Muscle of leg (tissue), 16 donors: ENCODE data around the gene TANGO2. TPM values are rescaled to one million over a fixed set of nuclear protein-coding genes. Genes with fewer than 3 reads are reported as not detected.

Experiments used
- DNase-seq: peaks from one replicate; pipeline ENCODE4 v3.0.0; 2013
- H3K27ac ChIP-seq: one replicate; pipeline ENCODE4 v1.5.1; 2013; ENCODE audit warnings: mild to moderate bottlenecking, low read length, control low read depth
- H3K27me3 ChIP-seq: one replicate; pipeline ENCODE4 v1.6.1; 2013; ENCODE audit warnings: low read length; ENCODE audit not compliant: control insufficient read depth, insufficient read depth
- H3K36me3 ChIP-seq: one replicate; pipeline ENCODE4 v1.6.1; 2013; ENCODE audit warnings: low read length; ENCODE audit not compliant: control insufficient read depth, insufficient read depth
- H3K4me1 ChIP-seq: one replicate; pipeline ENCODE4 v1.6.1; 2013; ENCODE audit warnings: low read length; ENCODE audit not compliant: control insufficient read depth, insufficient read depth
- H3K4me3 ChIP-seq: one replicate; pipeline ENCODE4 v1.5.1; 2013; ENCODE audit warnings: low read length, control low read depth
- H3K9me3 ChIP-seq: replicated peaks from 2 replicates; pipeline ENCODE4 v1.6.1; 2013; ENCODE audit warnings: low read depth, low read length; ENCODE audit not compliant: control insufficient read depth
- WGBS: methylation state at CpG from one replicate; pipeline ENCODE4 v1.1.5; 2013; ENCODE audit warnings: missing lambda C conversion rate; ENCODE audit not compliant: insufficient coverage; 5-methylcytosine and 5-hydroxymethylcytosine counted together
- long read RNA-seq, 11 donors: transcript quantifications; one replicate each; lab custom pipeline, GENCODE V29; 2026
- polyA plus RNA-seq, 8 donors: library from polyadenylated mRNA; unstranded; fragments of 120-200 nt; gene quantifications; one replicate each; pipeline versions ENCODE4 v1.2.1 to v1.2.3, GENCODE V29; 2013; ENCODE audit warnings: inconsistent platforms in 1 of 8, low replicate concordance in 1 of 8; ENCODE audit not compliant: insufficient read length in 8 of 8, insufficient read depth in 1 of 8
- total RNA-seq: library from RNA; stranded (reverse); fragments of 120-200 nt; gene quantifications from one replicate; pipeline ENCODE4 v1.2.4, GENCODE V29; 2013

The TANGO2 gene, protein sequence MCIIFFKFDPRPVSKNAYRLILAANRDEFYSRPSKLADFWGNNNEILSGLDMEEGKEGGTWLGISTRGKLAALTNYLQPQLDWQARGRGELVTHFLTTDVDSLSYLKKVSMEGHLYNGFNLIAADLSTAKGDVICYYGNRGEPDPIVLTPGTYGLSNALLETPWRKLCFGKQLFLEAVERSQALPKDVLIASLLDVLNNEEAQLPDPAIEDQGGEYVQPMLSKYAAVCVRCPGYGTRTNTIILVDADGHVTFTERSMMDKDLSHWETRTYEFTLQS
- 10.9 TPM for total RNA-seq
- polyA plus RNA-seq = 10 to 100 TPM in 3 of 8 donors, 1 to 10 TPM in 5; 7.7 to 11.6 (median 9.0) TPM
- long read RNA-seq, donor 1, partial matches to known transcripts = 0 of 1 reads
- long read RNA-seq, donor 1, other reads (novel, unspliced or antisense) = 0 of 1 reads
- long read RNA-seq, donor 2 = 0 reads
- long read RNA-seq, donor 3 = 0 reads
- long read RNA-seq, donor 4 = 0 reads
- long read RNA-seq, donor 5, partial matches to known transcripts = 0 of 1 reads
- long read RNA-seq, donor 5, other reads (novel, unspliced or antisense) = 0 of 1 reads
- long read RNA-seq, donor 6 = 0 reads
- long read RNA-seq, donor 7, partial matches to known transcripts = 0 of 1 reads
- long read RNA-seq, donor 7, other reads (novel, unspliced or antisense) = 0 of 1 reads
- long read RNA-seq, donor 8, partial matches to known transcripts = 0 of 2 reads
- long read RNA-seq, donor 8, other reads (novel, unspliced or antisense) = 0 of 2 reads
- long read RNA-seq, donor 9 = 0 reads
- long read RNA-seq, donor 10, partial matches to known transcripts = 0 of 2 reads
- long read RNA-seq, donor 10, other reads (novel, unspliced or antisense) = 0 of 2 reads
- long read RNA-seq, donor 11, partial matches to known transcripts = 0 of 2 reads
- long read RNA-seq, donor 11, other reads (novel, unspliced or antisense) = 0 of 2 reads

DNA sequence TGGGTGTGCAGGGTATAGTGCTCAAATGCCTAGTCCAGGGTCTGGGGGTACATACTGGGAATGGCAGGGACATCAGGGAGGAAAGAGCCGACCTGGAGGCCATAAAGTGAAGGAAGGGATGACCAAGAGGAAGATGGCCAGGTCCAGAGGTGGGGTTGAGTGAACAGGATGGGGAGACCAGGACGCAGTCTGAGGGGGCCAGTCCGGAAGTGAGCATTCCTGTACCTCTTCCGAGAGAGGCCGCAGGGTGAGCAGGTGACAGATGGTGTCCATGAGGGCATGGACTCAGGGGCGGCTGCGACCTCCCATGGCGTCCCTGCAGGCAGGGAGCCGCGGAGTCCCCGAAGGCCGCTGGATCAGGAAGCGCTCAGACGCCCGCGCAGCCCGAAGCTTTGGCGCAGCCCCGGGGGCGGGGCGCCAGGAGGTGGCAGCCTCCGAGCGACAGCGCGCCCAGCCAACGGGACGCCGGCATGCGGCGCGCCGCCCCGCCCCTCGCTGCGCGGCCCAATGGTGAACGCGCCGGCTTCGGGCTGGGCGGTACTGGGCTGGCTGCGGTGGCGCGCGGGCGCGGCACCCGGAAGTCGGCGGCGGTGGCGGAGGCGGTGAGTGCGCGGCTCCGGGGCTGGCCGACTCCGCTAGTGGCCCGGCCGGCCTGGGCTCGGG lies at the start of gene TANGO2:
TSS of gene TANGO2 (plus strand) at position 578 of the 663 bp plus-strand sequence. CDS start 15,689 bp downstream, outside the sequence.
- Histone ChIP-seq H3K4me1 (peaks cover 30% of the 10 kb centered on the region), H3K4me3 (peak within 1 kb of the TSS; percentile 85), H3K9me3 (no peaks in the 10 kb centered on the region), H3K27me3 (peaks cover 27% of the 10 kb centered on the region), H3K36me3 (no peaks in the 10 kb centered on the region), H3K27ac (peak within 1 kb of the TSS; percentile 16)
- DNase-seq = peak; percentile 96
- under 1% methylated on average over 58 of the region's 61 CpGs for WGBS

DNA sequence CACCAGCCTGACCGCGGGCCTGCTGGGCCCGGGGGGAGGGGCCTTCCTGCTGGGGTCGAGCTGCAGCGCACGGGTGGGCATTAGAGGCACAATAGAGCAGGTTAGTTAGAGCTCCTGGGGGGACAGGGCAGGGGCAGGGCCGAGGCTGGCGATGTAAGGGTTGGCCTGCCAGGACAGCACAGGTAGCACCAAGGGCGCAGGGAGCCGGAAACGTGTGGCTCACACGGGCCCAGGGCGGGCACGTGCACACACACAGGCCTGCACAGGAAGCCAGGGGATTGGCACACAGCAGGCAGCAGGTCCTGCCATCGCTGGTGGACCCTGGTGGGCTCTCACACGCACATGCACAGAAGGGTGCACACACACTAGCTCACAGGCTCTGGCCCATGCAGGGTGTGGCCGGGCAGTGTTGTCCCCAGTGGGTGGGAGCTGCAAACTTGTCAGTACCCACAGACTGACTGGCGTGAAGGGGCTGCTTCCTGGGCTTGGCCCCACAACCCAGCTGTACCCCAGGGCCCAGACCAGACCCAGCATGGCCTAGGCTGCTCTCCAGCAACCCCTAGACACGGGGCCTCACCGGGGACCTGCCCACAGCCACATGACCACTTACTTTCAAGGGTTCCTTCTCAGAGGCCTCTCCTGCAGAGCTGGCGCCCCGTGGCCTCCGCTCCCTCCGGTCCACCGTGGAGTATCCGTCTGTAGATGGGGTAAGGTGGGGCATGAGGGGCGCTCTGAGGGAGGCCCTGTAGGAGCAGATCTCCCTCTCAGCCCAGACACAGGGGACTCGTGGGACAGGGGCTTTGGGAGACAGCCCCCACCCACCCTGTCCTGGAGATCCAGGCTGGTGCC lies 49.4 kb upstream of the TANGO2 start:
- peaks cover 94% of the 10 kb centered on the region for H3K36me3 ChIP-seq
- H3K27ac ChIP-seq = peak overlapping the region; percentile 29
- H3K27me3 ChIP-seq = no peaks in the 10 kb centered on the region
- WGBS = 79% methylated on average over 19 of the region's 28 CpGs
- H3K4me1 ChIP-seq = peaks cover 58% of the 10 kb centered on the region
- DNase-seq = no peak
- H3K4me3 ChIP-seq = no peak overlapping the region
- H3K9me3 ChIP-seq = no peaks in the 10 kb centered on the region

DNA sequence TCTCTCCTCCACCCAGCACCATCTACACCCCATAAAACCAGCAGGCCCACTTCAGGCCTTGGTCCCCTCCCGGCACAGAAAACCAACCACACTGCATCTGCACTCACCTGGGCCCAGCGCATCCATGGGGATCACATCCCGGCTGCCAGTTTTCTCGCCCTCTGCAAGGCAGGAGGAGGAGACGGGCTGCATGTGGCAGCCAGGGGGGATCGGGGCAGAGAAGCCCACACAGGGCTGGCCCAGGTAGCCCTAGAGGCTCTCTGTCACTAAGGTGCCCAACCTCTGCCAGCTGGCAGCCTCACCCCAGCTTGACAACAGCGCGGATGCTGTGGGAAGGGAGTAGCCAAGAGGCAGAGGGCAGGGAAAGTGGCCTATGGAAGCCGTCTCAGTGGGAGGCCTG lies 48.7 kb upstream of the TANGO2 start:
- no peak for DNase-seq
- Histone ChIP-seq H3K4me3 (no peak overlapping the region), H3K9me3 (no peaks in the 10 kb centered on the region), H3K27ac (no peak overlapping the region), H3K36me3 (peaks cover 94% of the 10 kb centered on the region), H3K27me3 (no peaks in the 10 kb centered on the region), H3K4me1 (peaks cover 51% of the 10 kb centered on the region)
- WGBS = 91% methylated on average over 5 of the region's 9 CpGs

DNA sequence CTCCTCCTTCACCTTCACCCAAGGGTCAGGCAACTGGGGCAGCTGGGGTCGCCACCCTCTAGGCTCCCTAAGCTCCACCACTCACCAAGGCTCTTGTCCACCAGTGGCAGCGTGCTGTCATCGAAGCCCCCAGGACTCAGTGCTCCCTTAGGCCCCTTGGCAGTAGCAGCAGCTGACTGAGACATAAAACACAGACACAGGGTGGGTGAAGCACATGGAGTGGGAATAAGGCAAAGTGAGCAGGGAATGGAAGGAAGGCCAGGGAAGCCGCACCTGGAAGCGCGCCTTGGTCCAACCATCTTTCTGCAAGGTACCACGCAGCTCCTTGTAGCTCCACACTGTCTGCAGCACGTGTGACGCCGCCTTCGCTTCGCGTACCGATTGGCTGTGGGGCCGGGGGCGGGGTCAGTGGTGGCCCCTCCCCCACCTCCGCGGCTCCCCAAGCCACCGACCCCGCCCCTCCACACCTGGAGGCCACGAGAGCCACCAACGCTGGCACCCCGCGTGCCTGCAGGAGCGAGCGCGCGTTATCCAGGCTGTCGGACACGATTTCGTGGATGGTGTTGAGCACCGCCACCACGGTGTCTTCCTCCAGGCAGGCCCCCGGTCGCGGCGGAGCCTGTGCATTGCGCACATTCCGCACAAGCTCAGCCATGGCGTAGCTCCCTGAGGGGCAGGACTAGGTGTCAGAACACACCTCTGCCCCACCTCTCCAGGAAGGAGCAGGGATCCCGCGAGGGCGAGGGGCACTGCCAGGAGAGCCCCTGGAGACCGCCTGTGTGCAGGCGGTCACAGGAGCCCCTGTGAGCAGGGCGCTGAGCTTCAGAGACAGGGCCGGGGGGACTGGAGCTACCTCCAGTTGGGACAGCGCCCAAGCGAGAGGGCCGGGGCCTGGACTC lies 48.0 kb upstream of the TANGO2 start:
- Histone ChIP-seq H3K9me3 (no peaks in the 10 kb centered on the region), H3K4me3 (no peak overlapping the region), H3K36me3 (peaks cover 94% of the 10 kb centered on the region), H3K27me3 (no peaks in the 10 kb centered on the region), H3K27ac (peak overlapping the region; percentile 20), H3K4me1 (peaks cover 44% of the 10 kb centered on the region)
- 87% methylated on average over 45 of the region's 50 CpGs for WGBS
- no peak for DNase-seq

DNA sequence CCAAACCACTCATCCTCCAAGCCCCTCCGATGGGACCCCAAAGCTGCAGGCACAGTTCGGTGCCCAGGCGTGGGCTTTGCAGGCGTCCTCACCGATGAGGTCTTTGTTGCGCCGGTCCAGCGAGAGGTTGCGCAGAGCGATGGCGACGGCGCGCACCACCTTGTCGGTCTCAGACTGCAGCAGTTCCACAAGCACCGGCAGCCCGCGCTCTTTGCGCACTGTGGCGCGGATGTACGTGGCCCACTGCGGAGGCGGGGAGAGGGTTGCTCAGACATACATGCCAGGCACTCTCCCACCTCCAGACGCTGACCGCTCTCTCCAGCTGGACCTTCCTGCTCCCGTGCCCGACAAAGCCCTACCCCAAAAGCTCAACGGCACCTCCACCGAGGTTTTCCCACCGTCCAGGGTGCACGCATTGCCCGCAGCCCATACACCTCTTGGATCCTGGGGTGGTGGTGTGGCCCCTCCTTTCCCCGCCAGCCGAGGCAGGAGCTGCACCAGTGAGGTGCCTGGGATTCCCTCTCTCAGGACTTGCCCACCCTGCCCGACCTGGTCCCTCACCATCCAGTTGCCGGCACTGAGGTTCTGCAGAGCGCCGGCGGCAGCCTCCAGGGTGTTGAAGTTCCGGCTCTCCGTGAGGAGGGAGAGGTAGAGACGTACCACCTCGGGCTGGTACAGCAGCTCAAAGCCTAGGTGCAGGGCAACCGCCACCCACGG lies 47.2 kb upstream of the TANGO2 start:
- Histone ChIP-seq H3K4me3 (no peak overlapping the region), H3K36me3 (peaks cover 94% of the 10 kb centered on the region), H3K27me3 (no peaks in the 10 kb centered on the region), H3K9me3 (no peaks in the 10 kb centered on the region), H3K4me1 (peaks cover 40% of the 10 kb centered on the region), H3K27ac (no peak overlapping the region)
- no peak for DNase-seq
- WGBS = 94% methylated on average over 31 of the region's 46 CpGs

DNA sequence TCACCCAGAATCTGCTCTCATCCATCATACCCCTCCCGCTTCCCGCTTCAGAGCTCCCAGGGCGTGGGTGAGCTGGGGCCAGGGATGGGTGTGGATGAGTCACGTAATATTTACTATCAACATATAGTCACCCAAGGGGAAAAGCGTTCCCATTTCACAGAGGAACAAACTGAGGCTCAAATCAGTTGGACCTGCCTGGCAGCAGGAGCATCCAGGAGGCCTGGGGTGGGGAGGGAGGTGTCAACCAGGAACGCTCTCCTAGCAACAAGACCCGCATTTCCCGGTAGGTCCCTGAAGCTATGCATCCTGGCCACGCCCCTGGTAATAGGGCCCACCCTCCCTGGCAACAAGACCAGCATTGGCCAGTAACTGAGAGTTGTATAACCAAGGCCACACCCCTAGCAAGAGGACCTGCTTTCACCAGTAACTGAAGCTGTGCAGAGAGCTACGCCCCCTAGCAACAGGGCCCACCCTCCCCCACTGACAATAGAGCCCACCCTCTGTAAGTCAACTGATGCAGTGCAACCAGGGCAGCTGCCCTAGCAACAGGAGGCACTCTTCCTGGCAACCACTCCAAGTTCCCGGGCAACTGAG lies 46.5 kb upstream of the TANGO2 start:
- H3K4me3 ChIP-seq = no peak overlapping the region
- peak overlapping the region; percentile 42 for H3K27ac ChIP-seq
- 25% methylated on average over 5 of the region's 11 CpGs for WGBS
- no peaks in the 10 kb centered on the region for H3K9me3 ChIP-seq
- peaks cover 36% of the 10 kb centered on the region for H3K4me1 ChIP-seq
- peaks cover 96% of the 10 kb centered on the region for H3K36me3 ChIP-seq
- peak; percentile 80 for DNase-seq
- H3K27me3 ChIP-seq = no peaks in the 10 kb centered on the region

DNA sequence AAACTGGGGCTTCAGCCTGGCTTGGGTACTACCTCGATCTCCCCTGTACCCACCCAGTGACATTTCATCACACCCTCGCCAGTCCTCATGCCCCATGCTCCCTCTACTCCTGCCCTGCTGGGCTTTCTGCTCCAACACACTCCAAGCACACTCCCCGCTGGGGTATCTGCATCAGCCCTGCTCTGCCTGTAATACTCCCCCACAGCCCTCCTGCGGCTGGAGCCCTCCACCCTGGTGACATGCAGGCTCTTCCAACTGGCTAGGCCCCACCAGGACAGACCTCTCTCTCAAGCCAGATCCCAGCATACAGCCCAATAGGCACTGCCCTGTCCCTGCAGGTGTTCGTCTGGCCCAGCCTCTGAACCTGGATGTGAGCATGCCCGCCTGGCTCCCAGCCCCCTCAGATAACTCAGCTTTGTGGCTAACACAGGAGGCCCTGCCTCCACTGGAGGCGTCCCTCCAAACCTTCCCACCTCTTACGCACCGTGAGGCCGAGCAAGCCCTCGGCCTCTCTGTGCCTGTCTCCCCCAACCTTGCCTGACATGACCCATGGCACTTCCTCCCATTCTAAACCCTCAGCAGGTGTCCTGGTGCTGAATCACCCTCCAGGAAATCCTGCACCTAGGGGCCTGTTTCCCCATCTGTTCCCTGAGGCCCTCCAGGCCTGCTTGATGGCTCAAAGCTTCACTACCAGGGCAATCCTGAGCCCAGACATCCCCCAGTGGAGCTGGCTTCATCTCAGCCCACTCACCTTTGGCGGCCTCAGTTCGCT lies 45.8 kb upstream of the TANGO2 start:
- Histone ChIP-seq H3K9me3 (no peaks in the 10 kb centered on the region), H3K27me3 (no peaks in the 10 kb centered on the region), H3K4me3 (no peak overlapping the region), H3K4me1 (peaks cover 28% of the 10 kb centered on the region), H3K27ac (peak overlapping the region; percentile 42), H3K36me3 (peaks cover 95% of the 10 kb centered on the region)
- WGBS = 67% methylated on average over 11 of the region's 13 CpGs
- no peak for DNase-seq

DNA sequence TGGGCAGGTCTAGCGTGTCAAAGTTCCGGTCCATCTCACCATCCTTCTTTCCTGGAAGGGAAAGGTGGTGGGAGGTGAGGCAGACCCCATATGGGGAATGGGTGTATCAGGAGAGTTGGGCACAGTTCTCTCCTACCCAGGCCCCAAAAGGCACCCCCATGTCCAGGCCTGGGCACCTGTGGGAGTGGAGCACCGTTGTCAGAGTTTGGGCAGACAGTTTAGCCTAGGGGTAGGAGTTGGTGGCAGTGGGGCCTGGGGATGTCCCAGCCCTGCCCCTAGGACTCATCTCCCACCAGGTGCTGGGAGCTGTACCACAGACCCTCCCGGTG lies 45.2 kb upstream of the TANGO2 start:
- DNase-seq = no peak
- H3K27me3 ChIP-seq = no peaks in the 10 kb centered on the region
- no peak overlapping the region for H3K27ac ChIP-seq
- peaks cover 96% of the 10 kb centered on the region for H3K36me3 ChIP-seq
- peaks cover 25% of the 10 kb centered on the region for H3K4me1 ChIP-seq
- WGBS = no CpG with 5 or more reads among the region's 4 CpGs
- no peak overlapping the region for H3K4me3 ChIP-seq
- no peaks in the 10 kb centered on the region for H3K9me3 ChIP-seq
